CD8-positive, alpha-beta memory T cell (primary cell): ENCODE measurements around the gene TAF7L. TPM values are rescaled to one million over a fixed set of nuclear protein-coding genes. Genes with fewer than 3 reads are reported as not detected.

Experiments
- CTCF ChIA-PET: fragments of 350-600 bp; sonication (Branson Sonifier 250); formaldehyde crosslinking; loops from one replicate; lab custom pipeline; 2021; ENCODE audit warnings: antibody characterized with exemption; lab: Charles Lee
- POLR2A ChIA-PET: fragments of 350-600 bp; sonication (Branson Sonifier 250); formaldehyde crosslinking; loops from one replicate; lab custom pipeline; 2021; ENCODE audit warnings: antibody characterized with exemption; lab: Charles Lee
- DNase-seq, 5 donors: peaks; one replicate each; pipeline versions ENCODE4 v3.0.0 to v3.0.0-alpha.2; 2020 to 2022; ENCODE audit warnings: mixed read lengths in 1 of 5
- H3K27ac ChIP-seq: one replicate; pipeline ENCODE4 v1.7.0; 2013; ENCODE audit warnings: low read depth, mild to moderate bottlenecking, low read length, moderate library complexity
- H3K27me3 ChIP-seq: 2 replicates; pipeline ENCODE4 v1.7.0; 2013; ENCODE audit warnings: low read length, mild to moderate bottlenecking; ENCODE audit not compliant: insufficient read depth, poor library complexity, severe bottlenecking
- H3K36me3 ChIP-seq: 2 replicates; pipeline ENCODE4 v1.7.0; 2013; ENCODE audit warnings: mild to moderate bottlenecking, low read length, moderate library complexity; ENCODE audit not compliant: insufficient read depth
- H3K4me1 ChIP-seq: 2 replicates; pipeline ENCODE4 v1.7.0; 2013; ENCODE audit warnings: mild to moderate bottlenecking, low read length, moderate library complexity; ENCODE audit not compliant: insufficient read depth
- H3K4me3 ChIP-seq: 2 replicates; pipeline ENCODE4 v1.7.0; 2013; ENCODE audit warnings: mild to moderate bottlenecking, low read length
- H3K9me3 ChIP-seq: 2 replicates; pipeline ENCODE4 v1.7.0; 2013; ENCODE audit warnings: mild to moderate bottlenecking, low read length
- H3K27ac Mint-ChIP-seq, 8 donors: one replicate each; pipeline ENCODE4 v1.8.0; 2020 to 2021; ENCODE audit warnings: mixed read lengths in 8 of 8, mild to moderate bottlenecking in 6 of 8, inconsistent platforms in 3 of 8, moderate library complexity in 3 of 8
- H3K27me3 Mint-ChIP-seq, 2 donors: one replicate each; pipeline ENCODE4 v1.8.0; 2020 to 2021; ENCODE audit warnings: mixed read lengths in 2 of 2, mild to moderate bottlenecking in 1 of 2, moderate library complexity in 1 of 2
- H3K36me3 Mint-ChIP-seq, 3 donors: one replicate each; pipeline ENCODE4 v1.8.0; 2020 to 2021; ENCODE audit warnings: mixed read lengths in 3 of 3, inconsistent platforms in 1 of 3, mild to moderate bottlenecking in 1 of 3
- H3K4me1 Mint-ChIP-seq, 3 donors: one replicate each; pipeline ENCODE4 v1.8.0; 2020 to 2021; ENCODE audit warnings: mixed read lengths in 3 of 3, inconsistent platforms in 1 of 3, mild to moderate bottlenecking in 1 of 3
- H3K4me3 Mint-ChIP-seq, 7 donors: one replicate each; pipeline ENCODE4 v1.8.0; 2020 to 2021; ENCODE audit warnings: mixed read lengths in 7 of 7, mild to moderate bottlenecking in 6 of 7, moderate library complexity in 4 of 7, inconsistent platforms in 2 of 7
- H3K9me3 Mint-ChIP-seq, 5 donors: one replicate each; pipeline ENCODE4 v1.8.0; 2020 to 2022; ENCODE audit warnings: mixed read lengths in 5 of 5, mild to moderate bottlenecking in 3 of 5, moderate library complexity in 2 of 5, inconsistent platforms in 1 of 5
- polyA plus RNA-seq: library from polyadenylated mRNA; unstranded; fragments of 300-500 nt; fragmentation: Illumina TruSeq; gene quantifications from one replicate; pipeline ENCODE4 v1.2.3, GENCODE V29; 2021
- total RNA-seq, 2 experiments: library from RNA; stranded (reverse); gene quantifications; one replicate each; pipeline ENCODE4 v1.2.3, GENCODE V29; 2021

TAF7L gene
- total and polyA plus RNA-seq, 3 experiments from 2014 or later = not detected

DNA sequence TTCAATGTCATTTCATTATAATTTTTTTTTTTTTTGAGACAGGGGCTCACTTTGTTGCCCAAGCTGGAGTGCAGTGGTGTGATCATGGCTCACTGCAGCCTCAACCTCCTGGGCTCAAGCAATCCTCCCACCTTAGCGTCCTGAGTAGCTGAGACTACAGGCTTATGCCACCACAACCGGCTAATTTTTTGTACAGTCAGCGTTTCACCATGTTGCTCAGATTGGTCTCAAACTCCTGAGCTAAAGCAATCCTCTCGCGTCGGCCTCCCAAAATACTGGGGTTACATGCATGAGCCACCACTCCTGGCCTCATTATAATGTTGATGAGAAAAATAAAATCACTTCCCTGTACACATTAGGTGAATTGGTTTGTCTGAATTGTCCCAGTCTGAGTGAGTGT, 16.9 kb downstream of the TAF7L start:
- CTCF ChIA-PET = interaction anchor here (0.7 kb wide), 1 partner anchor 234 kb away, joined by 3 read pairs; no protein-coding TSS in a partner anchor
- Mint-ChIP-seq H3K4me3 (no peak overlapping the region), H3K27me3 (no peaks in the 10 kb centered on the region), H3K36me3 (no peaks in the 10 kb centered on the region), H3K4me1 (no peaks in the 10 kb centered on the region), H3K9me3 (no peaks in the 10 kb centered on the region), H3K27ac (no peak overlapping the region)
- no peaks in the 10 kb centered on the region for H3K9me3 ChIP-seq
- H3K36me3 ChIP-seq = no peaks in the 10 kb centered on the region
- no peak for DNase-seq
- POLR2A ChIA-PET = no interaction called here
- H3K27me3 ChIP-seq = no peaks in the 10 kb centered on the region
- no peak overlapping the region for H3K27ac ChIP-seq
- H3K4me3 ChIP-seq = no peak overlapping the region
- no peaks in the 10 kb centered on the region for H3K4me1 ChIP-seq

DNA sequence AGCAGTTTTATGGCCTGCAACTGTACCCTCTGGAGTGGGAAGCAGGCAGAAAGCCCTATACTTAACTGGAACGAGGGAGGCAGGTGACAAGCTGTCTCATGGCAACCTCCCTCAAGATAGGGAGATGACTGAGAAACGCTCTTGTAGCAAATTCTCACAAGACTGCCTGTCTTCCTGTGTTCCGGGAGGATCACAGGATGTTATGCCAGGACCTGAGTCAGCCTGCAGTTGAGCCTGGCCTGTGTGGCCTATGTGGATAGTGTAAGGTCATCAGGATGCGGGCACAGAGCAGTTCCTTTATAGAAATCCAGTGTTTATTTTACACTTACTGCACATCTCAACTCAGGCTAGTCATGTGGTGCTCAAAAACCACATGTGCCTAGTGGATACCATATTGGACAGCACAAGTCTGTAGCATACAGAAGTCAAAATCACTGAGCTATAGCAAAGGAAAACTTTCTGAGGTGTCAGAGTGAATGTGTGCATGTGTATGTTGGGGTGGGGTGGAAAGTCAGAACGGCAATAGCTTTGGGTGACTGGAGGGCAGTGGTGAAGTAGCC, 25.2 kb downstream of the TAF7L start:
- CTCF ChIA-PET = no interaction called here
- Histone ChIP-seq H3K9me3 (no peaks in the 10 kb centered on the region), H3K4me1 (no peaks in the 10 kb centered on the region), H3K27ac (no peak overlapping the region), H3K27me3 (no peaks in the 10 kb centered on the region), H3K4me3 (no peak overlapping the region), H3K36me3 (no peaks in the 10 kb centered on the region)
- Mint-ChIP-seq H3K36me3 (no peaks in the 10 kb centered on the region), H3K9me3 (peaks cover 0 to 2% (median 0%) of the 10 kb centered on the region in 5 donors), H3K4me3 (no peak overlapping the region), H3K4me1 (no peaks in the 10 kb centered on the region), H3K27me3 (peaks cover 0 to 4% of the 10 kb centered on the region in 2 donors), H3K27ac (no peak overlapping the region)
- POLR2A ChIA-PET = no interaction called here
- DNase-seq = no peak

DNA sequence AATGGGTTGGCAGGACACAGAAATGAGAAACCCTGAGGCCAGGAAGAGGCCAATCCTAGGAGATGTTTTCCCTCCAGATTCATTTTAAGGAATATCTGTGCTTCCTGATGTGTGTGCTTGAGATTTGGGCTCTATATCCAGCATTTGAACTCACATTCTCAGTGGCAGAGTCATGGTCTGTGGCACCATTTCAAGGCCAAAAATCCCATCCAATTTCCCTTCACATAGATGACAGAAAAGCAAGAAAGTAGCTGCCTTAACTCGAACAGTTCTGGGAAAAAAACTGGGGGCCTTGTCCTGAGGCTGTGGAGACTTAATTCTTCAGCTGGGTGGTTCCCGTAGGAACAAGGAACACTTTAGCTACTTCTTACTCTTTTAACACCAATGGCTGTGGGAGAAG, 27.4 kb downstream of the TAF7L start:
- Histone ChIP-seq H3K27me3 (no peaks in the 10 kb centered on the region), H3K9me3 (no peaks in the 10 kb centered on the region), H3K36me3 (no peaks in the 10 kb centered on the region), H3K27ac (no peak overlapping the region), H3K4me3 (no peak overlapping the region), H3K4me1 (no peaks in the 10 kb centered on the region)
- H3K9me3 Mint-ChIP-seq = peaks cover 0 to 2% (median 0%) of the 10 kb centered on the region in 5 donors
- ChIA-PET POLR2A (no interaction called here), CTCF (no interaction called here)
- H3K36me3 Mint-ChIP-seq = no peaks in the 10 kb centered on the region
- no peak for DNase-seq
- peaks cover 0 to 5% of the 10 kb centered on the region in 2 donors for H3K27me3 Mint-ChIP-seq
- no peak overlapping the region for H3K4me3 Mint-ChIP-seq
- H3K27ac Mint-ChIP-seq = no peak overlapping the region
- no peaks in the 10 kb centered on the region for H3K4me1 Mint-ChIP-seq

DNA sequence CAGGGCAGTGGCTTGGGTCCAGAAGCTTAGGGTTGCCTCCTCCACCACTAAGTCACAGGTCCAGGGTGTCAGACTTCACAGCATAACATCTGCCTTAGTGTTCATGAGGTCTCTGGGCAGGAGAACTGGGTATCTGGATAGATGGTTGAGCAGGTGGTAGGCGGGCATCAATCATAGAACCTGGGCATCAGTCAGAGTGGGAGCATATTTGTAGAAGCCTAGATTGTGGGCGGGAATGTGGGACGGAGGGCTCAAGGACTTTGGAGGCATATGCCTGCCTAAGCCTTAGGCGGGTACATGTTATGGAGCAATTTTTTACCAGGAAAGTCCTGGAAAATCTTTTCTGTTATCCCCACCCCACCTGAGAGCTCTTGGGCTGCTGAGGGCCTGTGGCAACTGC, 28.5 kb downstream of the TAF7L start:
- Mint-ChIP-seq H3K9me3 (peaks cover 0 to 2% (median 0%) of the 10 kb centered on the region in 5 donors), H3K4me1 (peaks cover 3 to 6% (median 6%) of the 10 kb centered on the region in 3 donors), H3K27ac (no peak overlapping the region), H3K36me3 (no peaks in the 10 kb centered on the region), H3K4me3 (no peak overlapping the region), H3K27me3 (peaks cover 0 to 5% of the 10 kb centered on the region in 2 donors)
- no peak overlapping the region for H3K4me3 ChIP-seq
- CTCF ChIA-PET = no interaction called here
- no peaks in the 10 kb centered on the region for H3K9me3 ChIP-seq
- POLR2A ChIA-PET = no interaction called here
- H3K36me3 ChIP-seq = no peaks in the 10 kb centered on the region
- H3K27ac ChIP-seq = no peak overlapping the region
- H3K4me1 ChIP-seq = no peaks in the 10 kb centered on the region
- no peaks in the 10 kb centered on the region for H3K27me3 ChIP-seq
- DNase-seq = no peak

DNA sequence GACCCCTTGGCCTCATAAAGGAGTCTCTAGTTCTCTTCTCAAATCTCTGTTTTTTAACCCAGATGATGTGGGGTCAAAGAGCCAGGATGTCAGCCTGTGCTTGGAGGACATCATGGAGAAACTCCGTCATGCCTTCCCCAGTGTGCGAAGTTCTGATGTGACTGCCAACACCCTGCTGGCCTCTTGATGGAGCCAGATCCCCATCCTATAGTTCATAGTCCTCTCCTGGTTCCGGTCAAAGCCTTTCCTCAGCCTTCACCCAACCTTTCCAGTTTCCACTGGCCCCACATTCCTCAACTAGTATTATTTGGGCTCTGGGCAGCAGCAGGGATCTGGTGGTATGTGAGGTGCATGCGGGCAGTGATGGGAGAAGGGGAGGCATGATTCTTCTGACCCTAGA, 30.7 kb downstream of the TAF7L start:
- Histone ChIP-seq H3K36me3 (no peaks in the 10 kb centered on the region), H3K27ac (no peak overlapping the region), H3K4me3 (no peak overlapping the region), H3K27me3 (no peaks in the 10 kb centered on the region), H3K9me3 (no peaks in the 10 kb centered on the region), H3K4me1 (no peaks in the 10 kb centered on the region)
- Mint-ChIP-seq H3K4me1 (peaks cover 5 to 7% (median 7%) of the 10 kb centered on the region in 3 donors), H3K27me3 (peaks cover 0 to 8% of the 10 kb centered on the region in 2 donors), H3K36me3 (no peaks in the 10 kb centered on the region), H3K4me3 (no peak overlapping the region), H3K27ac (no peak overlapping the region), H3K9me3 (peaks cover 0 to 2% (median 0%) of the 10 kb centered on the region in 5 donors)
- ChIA-PET POLR2A (no interaction called here), CTCF (no interaction called here)
- no peak for DNase-seq

GRCh38 chrX:101258259-101258581, 32.9 kb downstream of the TAF7L start:
- Histone ChIP-seq H3K4me3 (no peak overlapping the region), H3K4me1 (no peaks in the 10 kb centered on the region), H3K27ac (no peak overlapping the region), H3K36me3 (no peaks in the 10 kb centered on the region), H3K27me3 (no peaks in the 10 kb centered on the region), H3K9me3 (no peaks in the 10 kb centered on the region)
- Mint-ChIP-seq H3K27ac (no peak overlapping the region), H3K4me1 (peaks cover 5 to 7% (median 7%) of the 10 kb centered on the region in 3 donors), H3K27me3 (peaks cover 0 to 4% of the 10 kb centered on the region in 2 donors), H3K4me3 (no peak overlapping the region), H3K9me3 (peaks cover 0 to 2% (median 0%) of the 10 kb centered on the region in 5 donors), H3K36me3 (no peaks in the 10 kb centered on the region)
- DNase-seq = no peak
- POLR2A ChIA-PET = no interaction called here
- CTCF ChIA-PET = no interaction called here

- Mint-ChIP-seq H3K4me1 (peaks cover 5 to 7% (median 7%) of the 10 kb centered on the region in 3 donors), H3K4me3 (no peak overlapping the region), H3K27me3 (peaks cover 0 to 7% of the 10 kb centered on the region in 2 donors), H3K27ac (peak overlapping the region in 1 of 8 donors; percentile 72), H3K36me3 (no peaks in the 10 kb centered on the region), H3K9me3 (peaks cover 0 to 2% (median 0%) of the 10 kb centered on the region in 5 donors)
- Histone ChIP-seq H3K27ac (no peak overlapping the region), H3K9me3 (no peaks in the 10 kb centered on the region), H3K4me1 (no peaks in the 10 kb centered on the region), H3K36me3 (no peaks in the 10 kb centered on the region), H3K27me3 (no peaks in the 10 kb centered on the region), H3K4me3 (no peak overlapping the region)
- ChIA-PET CTCF (no interaction called here), POLR2A (no interaction called here)
- no peak for DNase-seq
Observed at GRCh38 chrX:101257448-101258258, 33.5 kb downstream of the TAF7L start.

DNA sequence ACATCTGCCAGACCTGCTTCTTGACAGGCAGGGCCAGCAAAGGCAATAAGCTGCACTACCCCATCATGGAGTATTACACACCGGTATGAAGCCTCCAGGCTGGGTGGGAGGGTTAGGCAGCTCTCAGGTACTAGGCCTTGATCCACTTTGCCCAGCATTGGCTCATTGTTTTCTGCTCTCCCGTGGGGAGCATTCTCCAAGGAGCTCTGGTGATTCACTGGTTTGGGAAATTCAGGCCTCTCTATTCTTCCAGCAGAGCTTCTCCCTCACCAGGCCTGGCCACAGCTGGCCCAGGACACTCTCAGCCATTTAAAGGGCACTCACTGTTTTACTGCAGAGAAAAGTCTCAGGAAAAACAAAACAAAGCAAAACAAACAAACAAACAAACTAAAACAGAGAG, 38.5 kb downstream of the TAF7L start:
- Histone ChIP-seq H3K9me3 (no peaks in the 10 kb centered on the region), H3K27ac (no peak overlapping the region), H3K4me1 (no peaks in the 10 kb centered on the region), H3K36me3 (no peaks in the 10 kb centered on the region), H3K4me3 (no peak overlapping the region), H3K27me3 (no peaks in the 10 kb centered on the region)
- H3K9me3 Mint-ChIP-seq = no peaks in the 10 kb centered on the region
- CTCF ChIA-PET = no interaction called here
- peaks cover 1 to 2% (median 2%) of the 10 kb centered on the region in 3 donors for H3K4me1 Mint-ChIP-seq
- POLR2A ChIA-PET = no interaction called here
- no peaks in the 10 kb centered on the region for H3K36me3 Mint-ChIP-seq
- no peak overlapping the region for H3K4me3 Mint-ChIP-seq
- H3K27me3 Mint-ChIP-seq = peaks cover 0 to 6% of the 10 kb centered on the region in 2 donors
- no peak for DNase-seq
- H3K27ac Mint-ChIP-seq = no peak overlapping the region
